ENCODE data around the gene LHFPL4. TPM values are rescaled to one million over a fixed set of nuclear protein-coding genes. Genes with fewer than 3 reads are reported as not detected.
"Not testable (repeated sequence)": the region's sequence is repeated elsewhere in the genome, so short reads cannot be mapped to it uniquely, and the experiment has no call there.

Gene LHFPL4
- total RNA-seq, 2 experiments from 2014 or later, result not detected

DNA sequence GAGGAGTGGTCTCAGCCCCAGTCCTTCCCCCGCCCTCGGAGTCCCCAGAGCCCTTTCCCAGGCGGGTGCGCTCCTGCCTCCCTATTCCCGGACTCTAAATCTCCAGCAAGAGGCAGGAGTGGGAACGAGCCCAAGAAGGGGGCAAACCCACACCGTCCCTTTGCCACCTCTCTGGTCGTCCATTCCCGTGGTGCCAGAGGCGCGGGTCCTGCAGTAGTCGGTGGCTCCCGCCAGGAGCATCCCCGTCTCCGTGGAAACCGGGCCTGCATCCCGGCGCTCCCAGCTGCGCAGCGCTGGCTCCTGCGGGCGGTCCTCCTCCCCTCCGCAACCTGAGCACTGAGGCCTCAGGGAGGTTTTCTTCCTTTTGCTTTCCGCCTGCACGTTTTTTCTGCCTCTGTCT is 44.8 kb downstream of the LHFPL4 start:
- no peaks in the 10 kb centered on the region for H3K4me1 Mint-ChIP-seq

DNA sequence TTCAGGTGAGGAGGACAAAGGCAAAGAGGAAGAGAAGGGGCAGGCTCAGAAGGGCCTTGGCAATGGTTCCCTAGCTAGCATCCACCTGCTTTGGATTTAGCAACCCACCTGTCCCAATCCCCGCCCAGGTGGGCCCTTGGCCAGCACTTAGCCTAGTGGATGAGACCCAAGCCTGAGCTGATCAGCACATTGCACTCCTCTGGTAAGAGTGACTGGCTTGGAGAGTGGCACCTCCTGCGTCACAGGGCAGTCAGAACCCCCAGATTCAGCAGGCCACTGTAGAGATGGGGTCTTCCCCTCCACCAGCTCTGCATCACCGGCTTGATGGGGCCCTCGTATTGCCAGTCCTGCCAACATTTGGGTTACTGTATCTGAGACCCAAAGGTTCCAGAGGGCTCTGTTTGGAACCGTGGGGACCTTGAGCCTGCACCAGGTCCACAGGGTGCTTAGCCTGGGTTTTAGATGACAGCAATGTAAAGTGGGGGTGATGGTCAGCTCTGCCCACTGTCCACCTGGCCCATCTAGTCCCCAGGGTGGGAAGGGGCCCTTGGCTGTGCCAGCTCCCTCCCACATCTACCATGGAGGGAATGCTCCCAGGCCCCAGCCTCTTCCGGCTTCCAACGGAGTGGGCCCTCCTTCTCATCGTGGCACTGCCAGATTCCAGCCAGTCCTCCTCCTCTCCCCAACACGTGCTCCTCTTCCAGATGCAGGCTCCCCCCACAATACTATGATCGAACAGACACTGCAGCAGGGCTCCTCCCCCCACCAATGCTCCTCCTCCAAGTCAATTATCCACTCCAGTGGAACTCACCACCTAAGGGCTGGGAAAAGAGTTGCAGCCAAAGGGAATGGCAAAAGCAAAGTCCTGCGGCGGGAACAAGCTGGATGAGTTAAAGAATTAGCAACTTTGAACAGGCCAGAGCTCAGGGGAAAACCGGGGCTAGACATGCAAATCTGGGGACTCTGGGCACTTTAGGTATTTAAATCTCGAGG is 45.7 kb downstream of the LHFPL4 start:
- ATAC-seq, result no peak
- no peak overlapping the region for H3K4me3 Mint-ChIP-seq

More for the DNA sequence above, 44.8 kb downstream of the LHFPL4 start:
- Mint-ChIP-seq H3K36me3 (no peaks in the 10 kb centered on the region), H3K9me3 (ENCODE audit: low read depth) (no peaks in the 10 kb centered on the region), H3K4me3 (no peak overlapping the region), H3K27ac (no peak overlapping the region), H3K27me3 (peaks cover 26% of the 10 kb centered on the region)
- ATAC-seq (no peak), DNase-seq (no peak)
- CTCF ChIA-PET, result no interaction called here

DNA sequence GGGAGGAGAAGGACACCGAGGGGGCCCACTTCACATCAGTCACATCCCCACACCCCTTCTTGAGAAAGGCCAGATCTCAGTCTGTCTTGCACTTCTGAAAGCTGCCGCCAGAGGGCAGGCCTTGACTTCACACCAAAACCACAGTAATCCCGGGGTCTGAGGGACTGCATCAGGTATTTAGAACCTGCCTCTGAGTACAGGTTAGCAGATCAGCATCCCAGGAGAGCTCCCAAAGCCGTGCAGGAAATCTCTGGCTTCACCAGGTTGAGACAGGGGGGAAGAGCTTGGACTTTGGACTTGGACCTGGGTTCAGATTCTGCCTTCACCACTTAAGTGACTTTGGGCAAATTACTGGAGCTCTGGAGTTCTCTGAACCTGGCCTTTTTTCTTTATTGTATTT is 50.3 kb downstream of the LHFPL4 start:
- Mint-ChIP-seq H3K27ac (no peak overlapping the region), H3K27me3 (peaks cover 46% of the 10 kb centered on the region), H3K4me1 (peaks cover 3% of the 10 kb centered on the region), H3K4me3 (no peak overlapping the region), H3K36me3 (no peaks in the 10 kb centered on the region), H3K9me3 (ENCODE audit: low read depth) (no peaks in the 10 kb centered on the region)
- CTCF ChIA-PET, result interaction anchor here (0.7 to 3.0 kb wide), 20 partner anchors 8 to 818 kb away, joined by 3 to 9 read pairs (median 4); partner anchors contain the start of genes OGG1 and SEC13
- ATAC-seq, result peak; percentile 59
- peak; percentile 80 for DNase-seq

More for the DNA sequence above, 45.7 kb downstream of the LHFPL4 start:
- peak; percentile 31 for DNase-seq
- no peaks in the 10 kb centered on the region for H3K36me3 Mint-ChIP-seq
- H3K27ac Mint-ChIP-seq, result no peak overlapping the region
- H3K27me3 Mint-ChIP-seq, result peaks cover 29% of the 10 kb centered on the region
- no peaks in the 10 kb centered on the region for H3K4me1 Mint-ChIP-seq
- CTCF ChIA-PET, result no interaction called here
- H3K9me3 Mint-ChIP-seq (ENCODE audit: low read depth), result no peaks in the 10 kb centered on the region

GRCh38 chr3:9501226-9501625 is 52.4 kb downstream of the LHFPL4 start:
- Mint-ChIP-seq H3K27me3 (peaks cover 35% of the 10 kb centered on the region), H3K36me3 (no peaks in the 10 kb centered on the region), H3K27ac (no peak overlapping the region), H3K9me3 (ENCODE audit: low read depth) (no peaks in the 10 kb centered on the region), H3K4me1 (peaks cover 3% of the 10 kb centered on the region), H3K4me3 (no peak overlapping the region)
- ATAC-seq (no peak), DNase-seq (no peak)
- CTCF ChIA-PET, result interaction anchor here (0.9 to 2.7 kb wide), 6 partner anchors 10 to 226 kb away, joined by 3 to 17 read pairs (median 6); partner anchors contain the start of gene THUMPD3

DNA sequence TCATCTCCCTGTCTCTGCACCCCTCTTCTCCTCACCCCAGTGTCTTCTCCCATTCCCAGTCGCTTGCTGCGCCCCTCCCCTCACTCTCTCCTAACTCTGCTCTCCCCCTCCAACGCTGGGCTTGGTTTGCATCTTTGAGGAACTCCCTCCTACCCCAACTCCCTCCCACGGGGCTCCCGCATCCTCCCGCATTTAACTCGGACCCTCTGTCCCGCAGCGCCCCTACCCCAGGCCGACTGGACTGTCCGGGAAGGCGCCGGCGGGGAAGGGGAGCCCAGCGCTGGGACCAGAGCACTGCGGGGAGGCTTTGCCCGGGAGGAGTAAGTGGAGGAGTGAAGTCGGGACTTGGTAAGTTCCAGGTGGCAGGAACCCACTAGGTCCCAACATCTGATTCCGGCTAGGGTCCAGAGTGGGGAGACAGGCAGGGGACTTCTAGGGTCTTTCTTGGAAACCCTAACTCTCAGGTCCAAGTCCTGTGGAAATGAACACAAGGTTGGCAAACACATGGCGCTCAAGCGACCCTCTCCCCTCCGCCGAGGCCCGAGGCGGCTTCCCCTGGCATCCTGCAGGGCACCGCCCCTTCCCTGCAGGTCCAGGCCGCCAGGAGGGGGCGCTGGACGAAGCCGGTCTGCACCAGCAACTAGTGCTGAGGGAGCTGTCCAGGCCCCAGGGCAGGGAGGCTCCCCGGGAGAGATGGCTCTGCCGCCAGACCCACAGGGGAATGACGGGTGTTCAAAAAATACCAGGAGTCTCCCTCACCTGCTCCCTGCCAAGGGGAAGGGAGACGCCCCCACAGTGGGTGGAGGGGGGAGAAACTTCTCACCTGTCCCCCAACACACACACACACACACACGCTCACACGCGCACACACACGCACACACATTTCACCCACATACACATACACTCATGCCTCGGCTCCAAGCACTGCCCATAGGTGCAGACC is 53.2 kb downstream of the LHFPL4 start:
- peaks cover 3% of the 10 kb centered on the region for H3K4me1 Mint-ChIP-seq
- no peak overlapping the region for H3K27ac Mint-ChIP-seq
- no peak overlapping the region for H3K4me3 Mint-ChIP-seq
- no peaks in the 10 kb centered on the region for H3K36me3 Mint-ChIP-seq
- ATAC-seq (peak; percentile 80), DNase-seq (peak; percentile 77)
- no peaks in the 10 kb centered on the region for H3K9me3 Mint-ChIP-seq (ENCODE audit: low read depth)
- CTCF ChIA-PET, result interaction anchor here (0.6 to 2.7 kb wide), 7 partner anchors 9 to 244 kb away, joined by 3 to 17 read pairs (median 5); partner anchors contain the start of gene THUMPD3
- peaks cover 35% of the 10 kb centered on the region for H3K27me3 Mint-ChIP-seq

DNA sequence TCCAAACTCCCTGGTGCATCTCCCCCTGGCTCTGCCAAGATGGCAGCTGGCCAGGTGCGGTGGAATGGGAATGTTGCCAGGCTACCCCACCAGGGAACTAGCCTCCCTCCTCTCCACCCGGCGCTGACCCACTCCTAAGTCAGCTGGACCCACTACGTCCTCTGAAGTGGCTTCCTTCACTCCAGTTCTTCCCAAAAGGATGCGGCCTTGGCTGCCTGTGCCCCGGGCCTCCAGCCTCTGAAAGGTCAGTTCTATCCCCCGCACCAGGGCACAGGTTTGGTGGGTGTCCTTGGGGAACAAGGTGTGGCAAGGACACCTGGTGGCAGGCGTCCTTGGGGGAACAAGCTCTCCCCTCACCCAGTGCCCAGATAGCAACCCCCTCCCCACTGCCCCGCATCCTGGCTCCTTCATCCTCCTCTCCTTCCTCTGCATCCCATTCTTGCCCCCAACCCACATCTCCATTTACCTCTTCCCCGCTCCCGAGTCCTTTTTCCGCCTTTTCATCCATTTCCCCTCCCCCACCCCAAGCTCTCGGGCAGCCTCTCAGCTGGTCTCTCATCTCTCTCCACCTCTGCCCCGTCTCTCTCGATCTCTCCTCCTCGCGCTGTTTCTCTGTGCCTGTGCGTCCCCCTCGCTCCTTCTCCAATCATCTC is 54.0 kb downstream of the LHFPL4 start:
- H3K27me3 Mint-ChIP-seq, result peaks cover 32% of the 10 kb centered on the region
- ATAC-seq, result no peak
- CTCF ChIA-PET, result interaction anchor here (0.6 to 2.7 kb wide), 3 partner anchors 8 to 245 kb away, joined by 3 to 17 read pairs (median 7); no protein-coding TSS in a partner anchor

GRCh38 chr3:9498781-9499180 is 54.8 kb downstream of the LHFPL4 start:
- ATAC-seq (no peak), DNase-seq (no peak)
- Mint-ChIP-seq H3K4me1 (peaks cover 3% of the 10 kb centered on the region), H3K27me3 (peaks cover 32% of the 10 kb centered on the region), H3K4me3 (no peak overlapping the region), H3K36me3 (no peaks in the 10 kb centered on the region), H3K9me3 (ENCODE audit: low read depth) (no peaks in the 10 kb centered on the region), H3K27ac (no peak overlapping the region)
- CTCF ChIA-PET, result no interaction called here

More for the DNA sequence above, 54.0 kb downstream of the LHFPL4 start:
- DNase-seq, result no peak
- Mint-ChIP-seq H3K27ac (no peak overlapping the region), H3K4me1 (peaks cover 3% of the 10 kb centered on the region), H3K9me3 (ENCODE audit: low read depth) (no peaks in the 10 kb centered on the region), H3K4me3 (no peak overlapping the region), H3K36me3 (no peaks in the 10 kb centered on the region)

DNA sequence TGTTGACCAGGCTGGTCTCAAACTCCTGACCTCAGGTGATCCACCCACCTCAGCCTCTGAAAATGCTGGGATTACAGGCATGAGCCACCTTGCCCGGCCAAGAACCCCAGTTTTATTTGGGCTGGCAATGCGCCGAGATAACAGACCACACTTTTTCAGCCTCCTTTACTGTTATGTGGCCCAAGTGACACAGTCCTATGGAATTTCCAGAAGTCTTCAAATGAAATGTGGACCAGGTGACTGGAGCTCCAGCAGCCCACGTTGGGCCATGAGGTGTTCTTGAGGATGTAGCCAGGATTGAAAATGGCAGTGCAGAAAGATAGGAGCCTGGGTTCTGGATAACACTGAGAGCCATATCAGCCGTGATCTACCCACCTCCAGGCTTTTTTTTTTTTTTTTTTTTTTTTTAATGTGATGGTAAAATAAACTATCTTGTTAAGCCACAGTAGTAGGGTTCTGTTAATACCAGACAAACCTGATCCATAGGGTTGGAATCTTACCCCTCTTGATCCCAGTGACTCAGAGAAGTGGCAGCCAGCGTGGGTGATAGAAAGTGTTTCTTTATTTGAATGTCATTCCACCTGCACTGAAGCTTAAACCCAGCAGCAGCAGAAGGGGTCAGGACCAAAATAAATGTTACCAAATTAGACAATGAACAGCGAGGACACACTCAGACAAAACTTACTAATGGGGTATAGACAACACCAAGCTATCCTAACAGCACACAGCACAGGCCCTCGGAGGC is 55.6 kb downstream of the LHFPL4 start:
- no peaks in the 10 kb centered on the region for H3K9me3 Mint-ChIP-seq (ENCODE audit: low read depth)
- H3K27me3 Mint-ChIP-seq, result peaks cover 30% of the 10 kb centered on the region
- no peak overlapping the region for H3K4me3 Mint-ChIP-seq
- ATAC-seq, result no peak
- H3K36me3 Mint-ChIP-seq, result peaks cover 3% of the 10 kb centered on the region
- peaks cover 3% of the 10 kb centered on the region for H3K4me1 Mint-ChIP-seq
- no peak overlapping the region for H3K27ac Mint-ChIP-seq
- no peak for DNase-seq
- CTCF ChIA-PET, result no interaction called here

GRCh38 chr3:9496893-9497292 is 56.7 kb downstream of the LHFPL4 start:
- H3K9me3 Mint-ChIP-seq (ENCODE audit: low read depth), result no peaks in the 10 kb centered on the region
- H3K36me3 Mint-ChIP-seq, result peaks cover 3% of the 10 kb centered on the region
- peaks cover 26% of the 10 kb centered on the region for H3K27me3 Mint-ChIP-seq
- no peak for ATAC-seq
- DNase-seq, result no peak
- H3K4me3 Mint-ChIP-seq, result no peak overlapping the region
- no peak overlapping the region for H3K27ac Mint-ChIP-seq
- CTCF ChIA-PET, result no interaction called here
- peaks cover 3% of the 10 kb centered on the region for H3K4me1 Mint-ChIP-seq

- DNase-seq; H3K9me3 Mint-ChIP-seq (ENCODE audit: low read depth); H3K27ac Mint-ChIP-seq; H3K4me1 Mint-ChIP-seq; H3K27me3 Mint-ChIP-seq; H3K4me3 Mint-ChIP-seq; CTCF ChIA-PET; H3K36me3 Mint-ChIP-seq; ATAC-seq: not testable (repeated sequence)
Measured at GRCh38 chr3:9494036-9494435, 59.6 kb downstream of the LHFPL4 start.

DNA sequence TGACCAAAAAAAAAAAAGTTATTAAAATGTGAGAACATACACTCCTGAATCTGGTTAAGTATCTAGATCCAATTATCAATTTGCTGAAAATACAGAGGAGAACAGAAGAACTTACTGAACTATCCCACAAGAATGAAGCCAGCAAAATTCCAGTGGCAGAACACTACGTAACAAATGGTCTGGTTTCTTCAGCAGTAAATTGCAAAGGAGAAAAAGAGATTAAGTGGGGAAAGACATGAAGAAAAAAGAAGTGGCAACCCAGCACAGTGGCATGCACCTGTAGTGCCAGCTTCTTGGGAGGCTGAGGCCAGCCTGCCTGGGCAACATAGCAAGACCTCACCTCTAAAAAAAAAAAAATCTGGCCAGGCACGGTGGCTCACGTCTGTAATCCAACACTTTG is 62.1 kb downstream of the LHFPL4 start:
- Mint-ChIP-seq H3K36me3 (peaks cover 14% of the 10 kb centered on the region), H3K4me1 (no peaks in the 10 kb centered on the region), H3K27me3 (no peaks in the 10 kb centered on the region), H3K9me3 (ENCODE audit: low read depth) (peaks cover 2% of the 10 kb centered on the region), H3K27ac (no peak overlapping the region), H3K4me3 (no peak overlapping the region)
- ATAC-seq (no peak), DNase-seq (no peak)
- CTCF ChIA-PET, result interaction anchor here (2.8 kb wide), 1 partner anchor 9 kb away, joined by 17 read pairs; no protein-coding TSS in a partner anchor

DNA sequence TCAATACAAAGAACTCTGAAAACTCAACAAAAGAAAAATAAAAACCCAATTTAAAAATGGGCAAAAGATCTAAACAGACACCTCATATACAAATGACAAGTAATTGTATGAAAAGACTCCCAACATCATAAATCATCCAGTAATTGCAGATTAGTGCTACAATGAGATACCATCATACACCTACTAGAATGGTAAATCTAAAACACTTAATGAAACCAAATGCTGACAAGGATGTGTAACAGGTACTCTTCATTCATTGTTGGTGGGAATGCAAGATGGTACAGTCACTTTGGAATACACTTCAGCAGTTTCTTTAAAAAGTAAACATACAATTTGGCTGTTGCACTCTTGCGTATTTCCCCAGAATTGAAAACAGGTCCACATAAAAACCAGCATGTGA is 68.4 kb downstream of the LHFPL4 start:
- H3K4me3 Mint-ChIP-seq, result no peak overlapping the region
- DNase-seq (no peak), ATAC-seq (no peak)
- no peak overlapping the region for H3K27ac Mint-ChIP-seq
- CTCF ChIA-PET, result no interaction called here
- no peaks in the 10 kb centered on the region for H3K27me3 Mint-ChIP-seq
- peaks cover 2% of the 10 kb centered on the region for H3K9me3 Mint-ChIP-seq (ENCODE audit: low read depth)
- H3K4me1 Mint-ChIP-seq, result no peaks in the 10 kb centered on the region
- peaks cover 42% of the 10 kb centered on the region for H3K36me3 Mint-ChIP-seq
